Testis (tissue), 3 donors: ENCODE data around the gene ZWILCH. TPM values are rescaled to one million over a fixed set of nuclear protein-coding genes. Genes with fewer than 3 reads are reported as not detected.

Source experiments
- DNase-seq: peaks from one replicate; pipeline ENCODE4 v3.0.0-alpha.2; 2019
- H3K27ac ChIP-seq, 2 donors: fragments of 200-600 bp; sonication (generic); one replicate each; pipeline ENCODE4 v1.5.1; 2019
- H3K27me3 ChIP-seq: fragments of 200-600 bp; sonication (generic); one replicate; pipeline ENCODE4 v1.5.1; 2019
- H3K36me3 ChIP-seq: fragments of 200-600 bp; sonication (generic); one replicate; pipeline ENCODE4 v1.5.1; 2017; ENCODE audit warnings: low read depth; ENCODE audit errors: missing control alignments
- H3K4me1 ChIP-seq: fragments of 200-600 bp; sonication (generic); one replicate; pipeline ENCODE4 v1.5.1; 2019
- H3K4me3 ChIP-seq, 2 donors: fragments of 200-600 bp; sonication (generic); one replicate each; pipeline ENCODE4 v1.5.1; 2017 to 2019
- H3K9me3 ChIP-seq: fragments of 200-600 bp; sonication (generic); one replicate; pipeline ENCODE4 v1.5.1; 2017
- CTCF ChIP-seq, 3 experiments: fragments of 450-650 bp in 2 of 3; fragments of 200-600 bp in 1 of 3; sonication (generic) in 1 of 3; IDR thresholded peaks; one replicate each; pipeline ENCODE4 v1.5.1; 2016 to 2019; ENCODE audit warnings: antibody characterized with exemption in 3 of 3, mild to moderate bottlenecking in 2 of 3, moderate library complexity in 1 of 3
- POLR2A ChIP-seq: fragments of 450-650 bp; IDR thresholded peaks from one replicate; pipeline ENCODE4 v1.6.1; 2017; ENCODE audit warnings: antibody characterized with exemption, mild to moderate bottlenecking, moderate library complexity
- WGBS, 2 donors: methylation state at CpG; one replicate each; pipeline ENCODE4 v1.1.5; 2018; 5-methylcytosine and 5-hydroxymethylcytosine counted together
- intact Hi-C: fragments of 100-400 bp; cut with DNase I; formaldehyde crosslinking; loops from one replicate; pipeline ENCODE4 v1.15.1; 2023; ENCODE audit warnings: low total_unique reads
- polyA plus RNA-seq: library from polyadenylated mRNA; stranded (reverse); fragments of 350-450 nt; fragmentation: Illumina TruSeq; extraction: RNeasy Lipid Tissue Mini Kit (QIAGEN cat#74804); gene quantifications from one replicate; pipeline ENCODE4 v1.2.3, GENCODE V29; 2014; ENCODE audit warnings: low read depth, low replicate concordance; ENCODE audit not compliant: insufficient read depth
- total RNA-seq, 2 donors: library from RNA; depleted of rRNA; stranded (reverse); fragments of >200 nt; gene quantifications; one replicate each; pipeline ENCODE4 v1.2.3, GENCODE V29; 2016

The ZWILCH gene
- total and polyA plus RNA-seq, 3 donors from 2014 or later: 35.1 to 77.5 (median 41.7) TPM

DNA sequence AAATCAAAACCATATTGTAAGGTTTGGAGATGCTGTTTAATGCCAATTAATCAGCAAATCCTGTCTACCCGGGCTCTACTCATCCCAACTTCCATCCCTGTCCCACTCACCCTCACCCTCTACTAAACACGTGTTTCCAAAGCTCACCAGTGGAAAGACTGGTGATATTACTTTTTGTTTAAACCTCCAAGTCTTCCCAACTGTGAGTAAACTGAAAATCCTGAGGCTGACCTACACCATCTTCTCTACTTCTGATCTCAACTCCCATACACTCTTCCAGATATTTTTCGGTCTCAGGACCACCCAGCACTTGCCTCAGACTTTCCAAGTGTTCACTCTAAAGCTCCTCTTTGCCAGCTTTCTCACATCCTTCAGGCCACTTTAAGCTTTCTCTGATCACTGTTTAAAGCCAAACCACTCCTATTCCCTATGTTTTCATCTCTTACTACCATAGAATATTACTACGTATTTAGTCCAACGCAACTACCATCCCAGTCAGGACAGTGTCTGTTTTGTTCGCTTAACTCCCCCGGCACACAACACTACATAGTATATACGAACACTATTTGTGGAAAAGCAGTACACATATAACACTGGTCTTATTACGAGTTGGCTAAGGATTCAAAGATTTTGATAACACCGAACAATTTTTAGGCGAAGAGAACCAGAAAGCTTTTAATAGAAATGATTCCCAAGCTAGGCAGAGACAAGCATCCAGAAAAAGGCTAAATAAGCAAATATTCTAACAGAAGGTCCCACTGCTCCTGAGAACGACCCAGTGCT lies 1.2 kb upstream of the ZWILCH start:
- Histone ChIP-seq H3K4me3 (peak overlapping the region; percentile 86 to 88), H3K27me3 (no peaks in the 10 kb centered on the region), H3K9me3 (no peaks in the 10 kb centered on the region), H3K36me3 (no peaks in the 10 kb centered on the region), H3K4me1 (peaks cover 12% of the 10 kb centered on the region), H3K27ac (peak overlapping the region; percentile 94 to 95)
- 0% methylated on average over 12 of the region's 12 CpGs for WGBS, 2 donors
- TF ChIP-seq POLR2A: no peak
- TF ChIP-seq CTCF (IDR thresholded peaks at IDR 0.05): no peak
- intact Hi-C loops: no loop called here
- DNase-seq: peak; percentile 12

DNA sequence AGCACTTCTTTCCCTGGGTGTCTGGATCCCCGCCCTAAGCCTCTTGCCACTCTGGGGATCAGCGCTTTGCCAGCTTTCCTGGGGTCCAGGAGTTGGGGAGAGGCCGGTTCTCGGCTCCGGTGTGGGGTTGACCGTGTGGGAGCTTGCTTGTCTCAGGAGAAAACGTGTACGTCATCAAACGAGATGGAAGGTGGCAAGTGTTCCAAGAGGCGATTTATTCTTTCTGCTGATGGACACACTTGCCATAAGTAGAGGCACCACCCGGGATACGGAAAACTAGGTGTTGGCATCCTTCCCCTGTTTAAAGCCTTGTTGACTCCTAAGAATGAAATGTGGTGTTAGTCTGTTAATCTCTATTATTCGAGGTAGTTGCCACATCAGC lies 295 bp downstream of the ZWILCH start:
- 0% methylated on average over 13 of the region's 13 CpGs for WGBS, 2 donors
- TF ChIP-seq CTCF (IDR thresholded peaks at IDR 0.05) (no peak), POLR2A (no peak)
- H3K27me3 ChIP-seq: no peaks in the 10 kb centered on the region
- H3K27ac ChIP-seq: peak overlapping the region; percentile 94 to 95
- no peak for DNase-seq
- peak overlapping the region; percentile 86 to 88 for H3K4me3 ChIP-seq
- no peaks in the 10 kb centered on the region for H3K9me3 ChIP-seq
- H3K4me1 ChIP-seq: peaks cover 12% of the 10 kb centered on the region
- intact Hi-C loops: no loop called here
- no peaks in the 10 kb centered on the region for H3K36me3 ChIP-seq

- WGBS, 2 donors: 17% methylated on average over 4 of the region's 4 CpGs
These were observed 692 bp downstream of the ZWILCH start for GRCh38 chr15:66505818-66506217.

DNA sequence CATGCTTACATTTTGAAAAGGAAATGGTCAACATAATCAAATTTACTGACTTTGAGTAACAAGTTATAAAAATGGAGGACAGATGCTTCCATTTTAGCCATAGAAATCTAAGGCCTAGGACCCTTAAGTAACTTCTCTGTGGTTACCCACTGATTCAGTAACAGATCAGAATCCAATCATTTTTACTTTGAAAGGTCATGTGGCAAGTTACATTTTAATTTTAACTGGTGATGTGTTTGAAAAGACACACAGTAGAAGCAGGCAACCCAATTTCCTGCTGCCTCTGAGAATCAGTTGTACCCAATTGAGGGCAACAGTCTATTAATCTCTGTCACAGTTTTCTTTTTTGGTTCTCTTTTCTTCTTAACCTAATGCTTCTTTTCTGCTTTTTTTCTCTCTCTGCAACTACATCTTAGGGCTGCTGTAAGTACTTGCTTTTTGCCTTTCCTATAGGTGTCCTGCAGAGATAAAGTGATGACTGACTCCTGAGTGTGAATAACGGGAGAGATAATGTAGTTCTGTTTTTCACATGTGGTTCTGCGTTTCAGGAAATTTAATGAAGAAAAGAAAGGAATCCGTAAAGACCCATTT lies 3.3 kb downstream of the ZWILCH start:
- WGBS, 2 donors: 83 to 95% methylated on average over 3 of the region's 3 CpGs
- no peaks in the 10 kb centered on the region for H3K27me3 ChIP-seq
- H3K27ac ChIP-seq: no peak overlapping the region
- DNase-seq: no peak
- TF ChIP-seq POLR2A (no peak), CTCF (IDR thresholded peaks at IDR 0.05) (no peak)
- peaks cover 6% of the 10 kb centered on the region for H3K4me1 ChIP-seq
- no peaks in the 10 kb centered on the region for H3K36me3 ChIP-seq
- H3K4me3 ChIP-seq: no peak overlapping the region
- no peaks in the 10 kb centered on the region for H3K9me3 ChIP-seq
- intact Hi-C loops: no loop called here

More at GRCh38 chr15:66505818-66506217, 692 bp downstream of the ZWILCH start:
- no peaks in the 10 kb centered on the region for H3K36me3 ChIP-seq
- H3K27ac ChIP-seq: peak overlapping the region in 1 of 2 donors; percentile 95
- intact Hi-C loops: no loop called here
- H3K9me3 ChIP-seq: no peaks in the 10 kb centered on the region
- H3K4me3 ChIP-seq: peak overlapping the region; percentile 86 to 88
- no peak for DNase-seq
- TF ChIP-seq CTCF (IDR thresholded peaks at IDR 0.05): no peak
- no peak for TF ChIP-seq POLR2A
- no peaks in the 10 kb centered on the region for H3K27me3 ChIP-seq
- peaks cover 12% of the 10 kb centered on the region for H3K4me1 ChIP-seq
